CD4-positive, alpha-beta T cell treated with Interleukin-21 for 1 hour (primary cell): Measurements from ENCODE around the gene PRDM1.

Source experiments
- DNase-seq: peaks from one replicate; pipeline ENCODE4 v3.0.0-alpha.2; 2020

The PRDM1 gene

DNA sequence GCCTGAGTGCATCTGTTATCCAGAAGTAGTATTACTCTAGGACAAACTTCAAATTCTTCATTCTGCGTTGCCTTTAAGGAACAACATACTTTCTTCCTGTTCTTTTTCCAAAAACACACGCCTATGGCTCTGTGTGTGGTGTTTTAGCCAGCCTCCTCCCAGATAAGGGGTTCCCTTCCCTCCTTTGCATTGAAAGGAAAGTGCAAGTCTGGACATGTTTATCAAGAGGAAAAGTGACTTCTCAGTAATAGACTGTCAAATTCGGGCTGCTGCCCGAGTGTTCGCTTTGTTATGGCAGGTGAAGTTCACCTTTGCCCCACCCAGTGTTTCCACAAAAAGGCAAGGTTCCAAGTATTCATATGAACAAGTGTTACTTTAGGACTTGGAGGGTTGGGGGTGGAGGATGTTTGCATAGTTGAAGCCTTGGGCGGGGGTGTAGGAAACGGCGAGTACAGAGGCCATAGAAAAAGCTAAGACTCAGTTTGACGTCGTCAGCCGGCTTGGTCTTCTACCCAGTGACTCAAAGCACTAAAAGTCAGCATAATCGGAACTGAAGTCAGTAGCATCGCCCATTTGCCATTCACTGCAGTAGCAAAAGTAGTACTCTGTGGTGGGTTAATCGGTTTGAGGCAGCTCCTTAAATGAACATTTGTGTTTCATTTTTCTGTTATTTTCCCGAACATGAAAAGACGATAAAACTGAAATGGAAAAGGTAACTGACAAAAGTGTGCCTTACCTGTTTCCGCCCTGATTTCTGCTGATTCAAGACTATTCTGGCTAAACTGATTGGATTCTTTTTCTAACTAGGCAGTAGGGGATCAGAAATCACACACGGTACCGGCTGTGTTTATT, 12.5 kb downstream of the PRDM1 start:
- DNase-seq: peak; percentile 89

DNA sequence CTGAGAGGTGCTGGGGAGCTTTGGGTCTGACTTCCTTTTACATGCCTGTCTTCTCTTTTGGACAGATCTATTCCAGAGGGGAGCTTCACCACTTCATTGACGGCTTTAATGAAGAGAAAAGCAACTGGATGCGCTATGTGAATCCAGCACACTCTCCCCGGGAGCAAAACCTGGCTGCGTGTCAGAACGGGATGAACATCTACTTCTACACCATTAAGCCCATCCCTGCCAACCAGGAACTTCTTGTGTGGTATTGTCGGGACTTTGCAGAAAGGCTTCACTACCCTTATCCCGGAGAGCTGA, 13.1 kb downstream of the PRDM1 start:
- DNase-seq: no peak

DNA sequence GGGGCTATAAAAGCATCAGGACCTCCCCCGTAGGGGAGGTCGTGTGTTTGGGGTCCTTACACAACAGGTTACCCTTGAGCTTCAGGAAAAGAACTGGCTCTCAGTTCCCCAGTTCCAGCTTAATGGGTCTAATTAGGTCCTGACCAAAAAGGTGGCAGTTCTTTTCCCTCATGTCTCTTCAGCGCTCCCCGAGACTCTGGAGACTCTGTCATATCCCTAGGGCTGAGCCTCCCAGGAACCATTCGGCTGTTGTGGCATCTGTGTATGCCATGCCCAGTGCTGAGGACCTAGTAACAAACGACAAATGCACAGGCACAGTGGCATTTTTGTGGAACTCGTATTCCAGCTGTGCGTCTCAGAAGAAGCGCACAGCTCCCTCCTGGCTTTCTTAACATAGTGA, 14.6 kb downstream of the PRDM1 start:
- no peak for DNase-seq

DNA sequence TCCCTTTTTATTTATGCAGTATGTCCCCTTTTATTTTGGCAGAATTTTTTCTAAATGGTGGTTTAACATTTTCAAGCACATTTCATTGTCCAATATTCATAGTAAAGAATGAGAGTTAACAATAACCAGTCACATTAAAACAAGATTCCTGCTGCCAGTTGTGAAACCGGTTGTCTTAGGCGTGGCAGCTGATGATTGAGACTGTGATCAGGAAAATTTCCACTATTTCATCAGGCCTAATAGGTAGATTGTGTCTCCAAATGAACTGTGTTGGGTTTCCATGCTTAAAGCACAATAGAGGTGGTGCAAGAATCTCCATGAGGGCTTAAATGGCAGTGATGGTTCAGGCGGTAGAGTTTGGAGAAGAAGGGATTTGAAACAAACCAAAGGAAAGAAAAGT, 15.3 kb downstream of the PRDM1 start:
- DNase-seq: no peak

DNA sequence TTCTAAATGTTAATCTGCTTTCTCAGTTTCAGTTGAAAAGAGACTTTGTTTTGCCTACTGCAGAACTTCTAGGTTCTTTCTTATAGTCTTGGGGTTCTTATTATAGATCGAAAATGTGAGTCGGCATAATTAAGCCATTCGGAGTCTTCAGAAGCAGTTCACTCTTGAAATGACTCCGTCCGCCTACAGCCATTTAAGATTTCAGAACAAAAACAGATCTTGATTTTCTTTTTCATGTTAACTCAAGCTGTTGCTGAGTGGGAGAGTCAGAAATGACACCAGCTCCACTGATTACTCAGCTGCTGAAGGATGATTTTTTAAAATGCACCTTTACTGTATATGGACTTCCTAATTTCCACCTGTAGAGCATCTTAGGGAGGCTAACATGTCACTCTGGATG, 15.9 kb downstream of the PRDM1 start:
- no peak for DNase-seq

DNA sequence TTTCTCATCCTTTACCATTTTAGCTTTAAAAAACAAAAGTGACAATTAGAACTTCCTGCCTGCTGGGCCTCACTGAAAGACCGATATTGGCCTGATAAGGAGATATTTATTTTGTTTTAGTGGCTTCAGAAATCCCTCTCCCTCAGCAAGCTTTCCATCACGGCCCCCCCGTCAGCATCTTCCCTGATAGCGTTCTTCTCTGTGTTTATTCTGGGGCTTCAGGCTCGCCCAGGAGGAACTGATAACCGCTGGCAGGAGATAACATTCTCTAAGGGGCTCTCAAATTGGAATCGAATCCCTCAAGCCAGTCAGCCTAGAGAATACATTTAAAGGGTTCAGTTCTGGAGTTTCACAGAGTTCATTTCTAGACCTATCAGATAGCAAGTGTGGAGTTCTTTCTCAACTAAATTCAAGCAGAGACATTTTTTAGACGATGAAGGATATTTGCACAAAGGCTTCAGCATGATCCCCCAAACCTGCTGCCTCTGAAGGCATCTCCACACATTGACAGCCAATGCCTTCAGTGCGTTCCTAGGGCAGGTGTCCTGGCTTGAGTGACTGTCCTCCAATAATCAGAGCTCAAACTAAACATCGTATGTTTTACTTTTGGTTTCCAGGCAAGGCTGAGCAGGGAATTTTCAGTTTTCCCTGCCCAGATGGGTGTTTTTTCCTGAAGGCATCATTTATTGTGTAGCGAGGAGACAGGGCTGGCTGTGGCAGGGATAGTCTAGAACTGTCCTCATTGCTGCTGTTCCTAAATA, 17.0 kb downstream of the PRDM1 start:
- no peak for DNase-seq

DNA sequence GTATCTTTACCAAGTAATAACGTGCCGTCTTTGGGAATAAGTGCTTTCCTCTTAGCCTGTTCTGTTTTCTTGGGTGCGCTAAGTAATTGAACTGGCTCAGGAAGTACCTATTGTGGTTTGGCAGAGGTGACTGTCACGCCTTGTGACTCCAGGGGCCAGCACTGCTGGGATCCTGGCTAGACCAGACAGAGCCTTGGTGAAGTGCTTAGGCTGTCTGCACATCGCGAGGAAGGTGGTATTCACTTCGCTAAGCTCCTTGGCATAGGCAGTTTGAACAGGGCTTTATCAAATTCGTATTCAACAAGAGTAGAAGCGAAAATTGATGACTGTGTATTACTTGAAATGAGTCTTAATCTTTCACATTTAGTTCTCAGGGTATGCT, 17.6 kb downstream of the PRDM1 start:
- peak; percentile 72 for DNase-seq

DNA sequence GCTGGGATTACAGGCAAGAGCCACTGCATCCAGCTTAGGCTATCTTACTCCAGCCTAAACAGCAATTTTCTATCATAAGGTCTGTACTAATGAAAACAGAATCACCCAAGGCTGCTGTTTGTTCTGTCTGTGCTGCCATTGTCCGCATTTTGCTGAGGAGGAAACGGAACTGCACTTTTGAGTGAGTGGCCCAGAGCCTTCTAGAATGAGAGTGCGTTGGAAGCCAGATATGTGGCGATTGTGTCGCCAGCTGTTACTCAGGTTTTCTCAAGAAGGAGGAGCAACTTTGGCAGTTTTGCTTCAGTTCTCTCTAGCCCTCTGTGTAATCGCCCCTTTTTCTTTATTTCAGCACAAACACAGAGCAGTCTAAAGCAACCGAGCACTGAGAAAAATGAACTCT, 18.3 kb downstream of the PRDM1 start:
- DNase-seq: no peak

DNA sequence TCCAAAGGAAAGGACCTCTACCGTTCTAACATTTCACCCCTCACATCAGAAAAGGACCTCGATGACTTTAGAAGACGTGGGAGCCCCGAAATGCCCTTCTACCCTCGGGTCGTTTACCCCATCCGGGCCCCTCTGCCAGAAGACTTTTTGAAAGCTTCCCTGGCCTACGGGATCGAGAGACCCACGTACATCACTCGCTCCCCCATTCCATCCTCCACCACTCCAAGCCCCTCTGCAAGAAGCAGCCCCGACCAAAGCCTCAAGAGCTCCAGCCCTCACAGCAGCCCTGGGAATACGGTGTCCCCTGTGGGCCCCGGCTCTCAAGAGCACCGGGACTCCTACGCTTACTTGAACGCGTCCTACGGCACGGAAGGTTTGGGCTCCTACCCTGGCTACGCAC, 18.8 kb downstream of the PRDM1 start:
- no peak for DNase-seq

DNA sequence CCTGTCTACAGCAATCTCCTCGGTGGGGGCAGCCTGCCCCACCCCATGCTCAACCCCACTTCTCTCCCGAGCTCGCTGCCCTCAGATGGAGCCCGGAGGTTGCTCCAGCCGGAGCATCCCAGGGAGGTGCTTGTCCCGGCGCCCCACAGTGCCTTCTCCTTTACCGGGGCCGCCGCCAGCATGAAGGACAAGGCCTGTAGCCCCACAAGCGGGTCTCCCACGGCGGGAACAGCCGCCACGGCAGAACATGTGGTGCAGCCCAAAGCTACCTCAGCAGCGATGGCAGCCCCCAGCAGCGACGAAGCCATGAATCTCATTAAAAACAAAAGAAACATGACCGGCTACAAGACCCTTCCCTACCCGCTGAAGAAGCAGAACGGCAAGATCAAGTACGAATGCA, 19.4 kb downstream of the PRDM1 start:
- DNase-seq: no peak

DNA sequence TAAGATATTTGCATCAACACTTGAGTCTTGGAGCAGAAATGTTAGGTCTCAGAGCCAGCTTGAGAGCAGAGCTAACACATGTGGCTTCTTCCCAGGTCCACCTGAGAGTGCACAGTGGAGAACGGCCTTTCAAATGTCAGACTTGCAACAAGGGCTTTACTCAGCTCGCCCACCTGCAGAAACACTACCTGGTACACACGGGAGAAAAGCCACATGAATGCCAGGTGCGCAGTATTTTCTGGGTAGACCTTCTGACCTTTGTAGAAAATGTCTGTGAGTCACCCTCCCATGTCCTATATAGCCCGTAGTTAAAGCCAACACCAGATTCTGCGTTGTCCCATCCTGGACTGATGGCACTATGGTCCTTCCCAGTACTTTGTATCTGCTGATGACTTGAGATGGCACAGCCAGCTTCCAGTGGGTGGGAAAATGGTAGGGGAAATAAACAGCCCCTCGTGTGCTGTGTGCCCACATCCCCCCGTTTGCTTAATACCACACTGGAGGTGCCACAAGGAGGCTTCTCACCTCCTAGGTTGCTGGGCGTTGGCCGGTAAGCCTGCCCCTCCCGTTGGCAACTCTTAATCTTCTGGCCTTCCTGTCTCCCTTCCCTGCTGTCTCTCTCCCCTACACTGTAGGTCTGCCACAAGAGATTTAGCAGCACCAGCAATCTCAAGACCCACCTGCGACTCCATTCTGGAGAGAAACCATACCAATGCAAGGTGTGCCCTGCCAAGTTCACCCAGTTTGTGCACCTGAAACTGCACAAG, 20.3 kb downstream of the PRDM1 start:
- no peak for DNase-seq

DNA sequence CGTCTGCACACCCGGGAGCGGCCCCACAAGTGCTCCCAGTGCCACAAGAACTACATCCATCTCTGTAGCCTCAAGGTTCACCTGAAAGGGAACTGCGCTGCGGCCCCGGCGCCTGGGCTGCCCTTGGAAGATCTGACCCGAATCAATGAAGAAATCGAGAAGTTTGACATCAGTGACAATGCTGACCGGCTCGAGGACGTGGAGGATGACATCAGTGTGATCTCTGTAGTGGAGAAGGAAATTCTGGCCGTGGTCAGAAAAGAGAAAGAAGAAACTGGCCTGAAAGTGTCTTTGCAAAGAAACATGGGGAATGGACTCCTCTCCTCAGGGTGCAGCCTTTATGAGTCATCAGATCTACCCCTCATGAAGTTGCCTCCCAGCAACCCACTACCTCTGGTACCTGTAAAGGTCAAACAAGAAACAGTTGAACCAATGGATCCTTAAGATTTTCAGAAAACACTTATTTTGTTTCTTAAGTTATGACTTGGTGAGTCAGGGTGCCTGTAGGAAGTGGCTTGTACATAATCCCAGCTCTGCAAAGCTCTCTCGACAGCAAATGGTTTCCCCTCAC, 21.0 kb downstream of the PRDM1 start:
- DNase-seq: no peak

DNA sequence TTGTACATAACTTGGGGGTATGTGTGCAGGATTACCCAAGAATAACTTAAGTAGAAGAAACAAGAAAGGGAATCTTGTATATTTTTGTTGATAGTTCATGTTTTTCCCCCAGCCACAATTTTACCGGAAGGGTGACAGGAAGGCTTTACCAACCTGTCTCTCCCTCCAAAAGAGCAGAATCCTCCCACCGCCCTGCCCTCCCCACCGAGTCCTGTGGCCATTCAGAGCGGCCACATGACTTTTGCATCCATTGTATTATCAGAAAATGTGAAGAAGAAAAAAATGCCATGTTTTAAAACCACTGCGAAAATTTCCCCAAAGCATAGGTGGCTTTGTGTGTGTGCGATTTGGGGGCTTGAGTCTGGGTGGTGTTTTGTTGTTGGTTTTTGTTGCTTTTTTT, 22.0 kb downstream of the PRDM1 start:
- no peak for DNase-seq

DNA sequence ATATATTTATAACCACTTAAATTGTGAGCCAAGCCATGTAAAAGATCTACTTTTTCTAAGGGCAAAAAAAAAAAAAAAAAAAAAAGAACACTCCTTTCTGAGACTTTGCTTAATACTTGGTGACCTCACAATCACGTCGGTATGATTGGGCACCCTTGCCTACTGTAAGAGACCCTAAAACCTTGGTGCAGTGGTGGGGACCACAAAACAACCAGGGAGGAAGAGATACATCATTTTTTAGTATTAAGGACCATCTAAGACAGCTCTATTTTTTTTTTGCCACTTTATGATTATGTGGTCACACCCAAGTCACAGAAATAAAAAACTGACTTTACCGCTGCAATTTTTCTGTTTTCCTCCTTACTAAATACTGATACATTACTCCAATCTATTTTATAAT, 22.9 kb downstream of the PRDM1 start:
- no peak for DNase-seq

DNA sequence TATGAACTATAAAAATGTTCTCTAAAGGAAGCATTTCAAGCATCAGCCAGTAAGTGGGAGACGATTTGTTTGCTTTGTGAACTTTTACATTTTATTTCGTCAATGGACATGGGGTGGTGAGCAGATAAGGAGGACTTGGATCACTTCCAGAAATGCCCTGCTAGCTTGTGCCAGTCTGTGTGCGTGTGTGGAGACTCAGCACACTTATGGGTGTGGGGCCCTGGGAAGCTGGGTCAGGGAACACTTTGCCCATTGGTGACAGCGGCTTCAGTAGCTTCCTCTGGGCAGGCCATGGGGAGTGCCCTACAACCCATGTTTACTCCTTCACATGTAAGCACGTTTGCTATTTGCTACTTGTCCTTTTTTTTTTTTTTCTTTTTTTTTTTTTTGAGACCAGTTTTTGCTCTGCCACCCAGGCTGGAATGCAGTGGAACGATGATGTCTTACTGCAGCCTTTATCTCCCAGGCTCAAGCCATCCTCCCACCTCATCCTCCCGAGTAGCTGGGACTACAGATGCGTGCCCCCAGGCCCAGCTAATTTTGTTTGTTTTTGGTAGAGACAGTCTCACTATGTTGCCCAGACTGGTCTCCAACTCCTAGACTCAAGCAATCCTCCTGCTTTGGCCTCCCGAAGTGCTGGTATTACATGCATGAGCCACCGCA, 24.2 kb downstream of the PRDM1 start:
- DNase-seq: no peak

DNA sequence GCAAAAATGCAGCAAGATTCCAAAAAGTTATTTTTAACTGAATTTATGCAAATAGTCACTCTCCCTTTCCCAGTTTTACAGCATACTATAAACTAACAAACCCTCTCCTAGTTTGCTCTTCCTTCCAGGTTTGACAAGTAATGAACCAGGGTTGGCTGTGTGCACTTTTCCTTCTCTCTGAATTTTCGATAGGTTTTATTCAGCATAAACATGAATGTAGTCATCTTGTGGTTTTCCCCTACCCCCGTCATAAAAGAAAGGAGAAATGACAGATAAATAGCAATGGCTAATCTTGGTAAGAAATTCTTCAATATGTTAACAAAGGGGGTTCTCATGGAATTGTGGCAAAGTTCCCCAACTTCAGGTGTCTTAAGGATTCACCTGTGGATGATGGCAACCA, 26.3 kb downstream of the PRDM1 start:
- DNase-seq: no peak

DNA sequence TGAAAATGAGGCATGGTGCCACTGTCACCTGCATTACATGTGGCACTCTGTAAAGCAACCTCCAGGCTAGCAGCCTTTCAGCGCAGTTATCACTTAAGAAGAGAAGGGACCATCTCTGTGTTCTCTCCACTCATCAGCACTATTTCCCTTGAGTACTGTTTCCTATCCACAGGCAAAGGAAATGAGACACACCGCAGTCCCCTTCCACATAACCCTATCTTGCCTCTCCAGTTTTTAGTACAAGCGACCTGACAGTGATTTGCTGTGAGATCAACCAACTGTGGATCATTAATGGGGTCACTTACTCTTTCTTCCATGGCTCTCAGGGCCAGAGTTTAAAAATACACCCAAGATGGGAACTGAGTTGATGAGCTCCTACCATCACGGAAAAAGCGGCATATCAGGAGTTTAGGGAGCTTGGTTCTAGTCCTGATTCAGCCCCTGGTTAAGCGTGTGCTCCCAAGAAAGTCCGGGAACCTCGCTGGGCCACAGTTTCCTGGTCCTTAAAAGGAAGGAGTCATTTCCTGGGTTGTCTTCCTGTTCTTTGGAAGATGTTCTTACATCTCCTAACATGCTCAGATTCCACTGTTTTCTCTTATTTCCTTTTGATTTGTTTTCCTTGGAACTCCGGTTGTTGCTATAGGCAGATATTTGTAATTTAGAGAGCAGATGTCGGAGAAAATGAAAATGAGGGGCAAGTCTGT, 27.3 kb downstream of the PRDM1 start:
- DNase-seq: no peak

DNA sequence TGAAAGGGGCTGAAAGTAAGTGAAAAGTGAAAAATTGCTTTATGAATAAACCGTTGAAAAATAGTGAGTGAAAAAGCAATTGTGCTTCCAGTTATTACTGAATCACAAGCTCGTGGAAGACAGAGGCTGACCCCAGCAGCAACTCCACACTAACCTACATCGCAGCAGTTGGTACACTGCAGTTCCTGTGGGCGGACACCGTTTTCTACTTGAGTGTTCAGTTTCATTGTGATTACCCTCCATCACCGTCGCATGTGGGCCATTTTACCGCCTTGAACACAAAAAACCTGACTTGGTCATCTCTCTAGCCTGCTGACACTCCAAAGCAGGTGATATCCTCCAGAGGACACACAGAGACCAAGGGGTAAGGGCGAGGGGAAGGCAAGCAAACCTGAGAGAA, 28.4 kb downstream of the PRDM1 start:
- DNase-seq: peak; percentile 56

DNA sequence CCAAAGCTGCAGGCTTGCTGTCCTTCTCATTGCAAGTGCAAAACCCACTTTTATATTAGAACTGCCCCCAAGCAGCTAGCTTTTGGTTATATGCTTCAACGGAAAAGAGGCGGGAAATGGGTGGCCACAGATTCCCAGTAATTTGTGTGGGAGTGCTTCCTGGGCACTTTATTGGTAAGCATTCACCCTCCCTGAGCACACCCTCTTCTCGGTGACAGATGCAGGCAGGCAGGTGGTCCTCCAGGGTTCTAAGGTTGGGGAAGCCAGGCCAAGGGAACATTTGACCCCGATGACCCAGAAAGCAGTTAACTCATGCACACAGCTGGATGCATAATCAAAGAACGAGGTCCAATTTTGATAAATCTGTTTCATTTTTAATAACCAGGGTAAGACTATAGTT, 29.1 kb downstream of the PRDM1 start:
- no peak for DNase-seq

DNA sequence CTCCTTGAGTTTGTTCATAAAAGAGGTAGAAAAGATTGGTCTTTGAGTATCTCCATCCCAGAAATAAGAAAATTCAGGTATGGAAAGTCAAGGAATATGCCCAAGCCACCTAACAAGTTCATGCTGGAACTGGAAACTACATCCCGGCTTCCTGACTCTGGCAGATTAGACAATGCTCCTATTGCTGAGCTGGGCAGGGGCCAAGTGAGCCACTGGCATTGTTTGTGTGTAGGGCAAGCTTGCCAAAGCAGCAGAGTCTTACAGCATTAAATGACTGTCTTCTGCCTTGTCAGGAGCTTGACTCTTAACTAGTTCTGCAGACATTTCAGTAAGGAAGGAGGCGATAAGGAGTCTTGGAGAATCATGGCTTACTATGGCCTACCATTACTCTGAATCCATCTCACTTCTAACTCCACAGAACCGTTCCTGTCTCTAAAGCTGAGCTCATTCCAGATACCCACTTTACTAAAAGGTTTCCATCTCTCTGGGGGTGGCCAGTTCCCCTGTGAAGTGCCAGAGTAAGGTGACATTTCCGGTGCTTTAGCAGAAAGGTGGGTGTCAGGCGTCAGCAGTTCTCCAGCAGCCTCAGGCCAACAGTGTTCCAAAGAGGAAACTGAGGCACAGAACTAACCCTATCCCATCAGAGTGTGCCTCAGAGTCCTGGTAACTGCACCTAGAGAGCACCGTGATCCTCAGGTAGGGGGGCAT, 30.1 kb downstream of the PRDM1 start:
- DNase-seq: no peak

DNA sequence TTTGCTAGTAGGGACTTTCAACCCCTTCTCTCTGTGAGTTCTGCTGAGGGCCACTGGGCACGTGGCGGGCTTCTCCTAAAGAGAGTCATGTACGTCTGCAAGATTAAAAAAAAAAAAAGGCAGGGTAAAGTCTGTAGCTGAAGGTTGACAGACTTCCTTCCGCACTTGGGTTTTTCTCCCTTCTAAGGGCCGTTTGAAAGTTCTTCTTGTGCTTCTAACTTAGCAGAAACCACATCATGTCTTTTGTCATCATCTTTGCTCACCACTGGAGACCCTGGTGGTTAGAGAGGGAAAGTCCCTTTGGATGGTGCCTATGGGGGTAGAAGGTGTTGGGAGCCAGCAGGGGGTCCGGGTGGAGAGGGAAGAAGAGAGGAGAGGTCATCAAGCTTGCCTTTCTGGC, 31.4 kb downstream of the PRDM1 start:
- peak; percentile 88 for DNase-seq
